Coronary artery (tissue), 2 donors: ENCODE results near the gene RAB11FIP5.

ENCODE experiments used
- DNase-seq: peaks from one replicate; pipeline ENCODE4 v3.0.0-alpha.2; 2017; ENCODE audit warnings: low spot score
- H3K27ac ChIP-seq, 2 donors: fragments of 200-600 bp; sonication (generic); one replicate each; pipeline ENCODE4 v1.5.1; 2016 to 2019
- H3K4me3 ChIP-seq: fragments of 200-600 bp; sonication (generic); 2 replicates; pipeline ENCODE4 v1.5.1; 2016; ENCODE audit warnings: mild to moderate bottlenecking, moderate library complexity
- TF ChIP-seq, protein P1 (sequence below): fragments of 200-600 bp; sonication (generic); IDR thresholded peaks from one replicate; pipeline ENCODE4 v1.5.1; 2019; ENCODE audit warnings: antibody characterized with exemption

The RAB11FIP5 gene

DNA sequence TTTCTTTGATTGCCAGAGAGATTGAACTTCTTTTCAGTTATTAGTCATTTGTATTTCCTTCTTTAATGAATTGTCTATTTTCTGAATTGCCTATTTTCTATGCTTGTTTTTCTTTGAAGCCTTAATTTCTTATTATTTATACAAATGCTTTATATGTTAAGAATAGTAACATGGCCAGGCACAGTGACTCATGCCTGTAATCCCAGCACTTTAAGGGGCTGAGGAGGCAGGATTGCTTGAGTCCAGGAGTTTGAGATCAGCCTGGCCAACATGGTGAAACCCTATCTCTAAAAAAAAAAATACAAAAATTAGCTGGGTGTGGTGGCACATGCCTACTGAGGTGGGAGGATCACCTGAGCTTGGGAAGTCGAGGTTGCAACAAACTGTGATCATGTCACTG is 4.7 kb upstream of the RAB11FIP5 start:
- H3K4me3 ChIP-seq, result no peak overlapping the region
- DNase-seq, result no peak
- H3K27ac ChIP-seq, result no peak overlapping the region
- TF ChIP-seq, protein P1, sequence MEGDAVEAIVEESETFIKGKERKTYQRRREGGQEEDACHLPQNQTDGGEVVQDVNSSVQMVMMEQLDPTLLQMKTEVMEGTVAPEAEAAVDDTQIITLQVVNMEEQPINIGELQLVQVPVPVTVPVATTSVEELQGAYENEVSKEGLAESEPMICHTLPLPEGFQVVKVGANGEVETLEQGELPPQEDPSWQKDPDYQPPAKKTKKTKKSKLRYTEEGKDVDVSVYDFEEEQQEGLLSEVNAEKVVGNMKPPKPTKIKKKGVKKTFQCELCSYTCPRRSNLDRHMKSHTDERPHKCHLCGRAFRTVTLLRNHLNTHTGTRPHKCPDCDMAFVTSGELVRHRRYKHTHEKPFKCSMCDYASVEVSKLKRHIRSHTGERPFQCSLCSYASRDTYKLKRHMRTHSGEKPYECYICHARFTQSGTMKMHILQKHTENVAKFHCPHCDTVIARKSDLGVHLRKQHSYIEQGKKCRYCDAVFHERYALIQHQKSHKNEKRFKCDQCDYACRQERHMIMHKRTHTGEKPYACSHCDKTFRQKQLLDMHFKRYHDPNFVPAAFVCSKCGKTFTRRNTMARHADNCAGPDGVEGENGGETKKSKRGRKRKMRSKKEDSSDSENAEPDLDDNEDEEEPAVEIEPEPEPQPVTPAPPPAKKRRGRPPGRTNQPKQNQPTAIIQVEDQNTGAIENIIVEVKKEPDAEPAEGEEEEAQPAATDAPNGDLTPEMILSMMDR, result no peak

DNA sequence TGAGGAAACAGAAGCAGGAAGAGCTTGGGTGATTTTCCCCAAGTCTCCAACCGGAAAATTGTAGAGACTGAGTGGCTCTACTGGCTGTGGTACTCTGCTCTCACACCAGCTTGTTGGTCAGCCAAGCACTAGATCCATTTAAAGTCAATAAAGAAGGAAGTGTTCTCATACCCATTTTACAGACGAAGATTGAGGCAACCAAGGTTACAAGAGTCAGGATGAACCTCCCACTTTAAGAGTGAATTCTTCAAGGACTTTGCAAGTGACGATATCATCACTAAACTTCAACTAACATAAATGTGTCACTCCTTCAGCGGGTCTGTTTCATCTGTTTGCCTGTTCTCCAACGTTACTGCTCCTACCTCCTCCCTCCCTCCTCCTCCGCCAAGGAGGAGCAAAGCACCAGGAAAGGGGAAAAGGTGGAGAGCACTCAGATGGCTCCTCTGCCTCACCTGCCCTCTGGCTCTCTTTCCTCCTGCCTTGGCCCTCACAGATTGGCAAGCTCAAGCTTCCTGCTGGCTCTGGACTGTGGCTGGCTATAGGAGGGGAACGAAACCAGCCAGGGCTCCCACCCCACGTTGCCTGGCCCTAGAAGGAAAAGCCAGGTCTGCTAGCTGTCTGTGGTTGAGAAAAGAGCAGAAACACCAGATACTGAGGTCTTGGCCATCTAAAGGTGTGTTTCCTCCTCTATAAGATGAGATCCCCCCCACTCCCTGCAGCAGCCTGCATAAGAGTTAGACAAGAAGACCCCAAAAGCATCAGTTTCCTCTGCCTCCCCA is 3.6 kb upstream of the RAB11FIP5 start:
- H3K4me3 ChIP-seq, result no peak overlapping the region
- TF ChIP-seq, protein P1, result no peak
- DNase-seq, result no peak

DNA sequence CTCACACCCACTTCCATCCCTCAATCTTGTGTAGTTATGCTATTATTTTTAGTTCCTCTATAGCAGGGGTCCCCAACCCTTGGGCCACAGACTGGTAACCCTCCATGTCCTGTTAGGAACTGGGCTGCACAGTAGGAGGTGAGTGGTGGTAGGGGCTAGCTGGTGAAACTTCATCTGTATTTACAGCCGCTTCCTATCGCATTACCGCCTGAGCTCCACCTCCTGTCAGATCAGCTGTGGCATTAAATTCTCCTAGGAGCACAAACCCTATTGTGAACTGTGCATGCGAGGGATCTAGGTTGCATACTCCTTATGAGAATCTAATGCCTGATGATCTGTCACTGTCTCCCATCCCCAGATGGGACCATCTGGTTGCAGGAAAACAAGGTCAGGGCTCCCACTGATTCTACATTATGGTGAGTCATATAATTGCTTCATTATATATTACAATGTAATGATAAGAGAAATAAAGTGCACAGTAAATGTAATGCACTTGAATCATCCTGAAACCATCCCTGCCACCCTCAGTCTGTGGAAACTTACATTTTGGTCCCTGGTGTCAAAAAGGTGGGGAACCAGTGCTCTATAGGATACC is 1.6 kb upstream of the RAB11FIP5 start:
- no peak overlapping the region for H3K27ac ChIP-seq
- TF ChIP-seq, protein P1, result no peak
- DNase-seq, result no peak
- no peak overlapping the region for H3K4me3 ChIP-seq

More for the DNA sequence above, 3.6 kb upstream of the RAB11FIP5 start:
- H3K27ac ChIP-seq, result no peak overlapping the region

DNA sequence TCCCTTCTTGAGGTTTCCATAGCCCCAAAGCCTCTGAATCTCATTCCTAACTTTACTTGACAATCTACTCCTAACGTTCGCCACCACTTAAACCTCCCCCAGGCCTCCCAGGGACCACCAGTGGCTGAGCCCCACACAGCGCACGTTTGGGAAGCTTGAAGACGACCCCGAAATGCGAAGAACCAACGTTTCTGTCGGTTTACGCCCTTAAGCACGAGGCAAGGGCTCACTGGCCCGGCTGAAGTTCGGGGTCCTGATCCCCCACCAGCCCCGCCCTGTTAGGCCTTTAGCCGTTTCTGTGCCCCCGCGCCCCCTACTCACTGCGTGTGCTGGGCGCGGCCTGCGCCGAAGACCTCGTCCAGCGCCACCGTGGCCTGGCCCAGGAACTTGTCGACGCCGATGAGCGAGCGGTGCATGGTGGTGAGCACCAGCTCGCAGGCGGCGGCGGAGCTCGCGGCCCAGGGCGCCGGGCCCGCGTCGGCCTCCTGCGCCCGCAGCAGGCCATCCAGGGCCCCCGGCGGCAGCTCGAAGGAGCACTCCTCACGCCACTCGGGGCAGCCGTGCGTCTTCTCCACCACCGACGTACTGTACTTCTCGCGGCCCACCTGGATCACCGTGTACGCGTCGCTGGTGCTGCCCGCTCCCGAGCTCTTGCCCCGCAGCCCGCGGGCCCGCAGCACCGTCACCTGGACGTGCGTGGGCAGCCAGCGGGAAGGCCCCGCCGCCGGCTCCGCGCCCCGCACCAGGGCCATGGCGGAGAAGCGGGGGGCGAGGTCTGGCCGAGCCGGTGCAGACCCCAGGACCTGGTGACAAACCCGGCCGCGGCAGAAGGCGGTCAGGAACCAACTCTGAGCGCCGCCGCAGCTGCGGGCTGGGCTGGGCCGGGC is 479 bp downstream of the RAB11FIP5 start:
- TF ChIP-seq, protein P1, result no peak
- Histone ChIP-seq H3K4me3 (peak overlapping the region; percentile 85), H3K27ac (peak overlapping the region; percentile 84 to 92)
- DNase-seq, result no peak

DNA sequence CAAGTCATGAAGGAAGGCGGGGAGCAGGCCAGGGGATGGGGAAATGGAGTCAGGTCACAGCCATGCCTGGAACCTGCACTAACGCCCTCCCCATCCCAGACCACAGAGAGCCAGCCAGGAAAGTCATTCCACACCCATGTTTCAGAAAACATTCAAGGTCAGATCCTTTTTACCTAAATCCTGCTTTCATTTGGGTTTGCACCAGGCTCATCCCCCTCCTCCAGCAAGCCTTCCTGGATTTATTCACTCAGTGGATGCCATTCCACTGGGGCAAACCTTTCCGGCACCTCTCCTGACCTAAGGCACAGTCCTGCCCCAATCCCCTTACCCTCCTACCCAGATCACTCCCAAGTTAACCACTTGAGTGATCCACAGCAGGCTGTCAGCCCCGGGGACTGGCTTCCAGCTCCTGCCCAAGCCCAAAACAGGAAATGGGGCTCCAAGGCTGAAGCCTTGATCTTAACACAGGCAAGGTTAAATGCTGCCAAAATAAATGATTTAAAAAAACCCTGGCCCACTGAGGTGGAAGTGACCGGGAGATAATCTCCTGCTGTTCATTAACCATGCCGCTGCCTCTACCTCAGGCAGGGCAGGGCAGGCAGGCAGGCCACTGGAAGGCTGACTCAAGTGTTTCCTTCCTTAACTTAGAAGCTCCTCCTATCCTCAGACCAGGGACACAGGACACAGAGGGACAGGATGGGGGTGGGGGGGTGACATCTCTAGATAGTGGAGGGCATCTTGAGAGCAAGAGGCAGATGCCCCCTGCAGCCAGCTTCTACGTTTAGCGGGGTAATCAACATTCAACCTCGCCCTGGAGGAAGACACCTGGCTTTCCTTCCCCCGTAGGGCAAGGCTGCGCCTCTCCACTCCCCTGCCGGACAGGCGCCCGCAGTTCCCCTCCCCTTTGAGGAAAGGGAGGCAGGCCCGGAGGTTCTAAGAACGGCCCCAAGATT is 1.4 kb downstream of the RAB11FIP5 start:
- TF ChIP-seq, protein P1, result no peak
- Histone ChIP-seq H3K4me3 (peak overlapping the region; percentile 85), H3K27ac (peak overlapping the region; percentile 84 to 92)
- DNase-seq, result no peak
